ENCODE results near the gene GMPPB. TPM values are rescaled to one million over a fixed set of nuclear protein-coding genes. Genes with fewer than 3 reads are reported as not detected.

Gene GMPPB
- total and polyA plus RNA-seq, 9 of the 15 experiments (the other 6 are each of a cell fraction or from before 2014, with no cell fraction given): 0.53 to 17.4 (median 8.1) TPM

- TF ChIP-seq ZNF197 (CRISPR knock-in tag; IDR thresholded peaks at IDR 0.05; ENCODE audit: low read depth): no peak
- TF ChIP-seq ZNF253 (CRISPR knock-in tag; conservative IDR thresholded peaks at IDR 0.05): no peak
- no peak for TF ChIP-seq HMGXB4 (CRISPR knock-in tag; IDR thresholded peaks at IDR 0.05)
- peak; percentile 94 for TF ChIP-seq RBFOX2 (IDR thresholded peaks at IDR 0.05; ENCODE audit: low read depth, low read length)
- TF ChIP-seq, protein P1, sequence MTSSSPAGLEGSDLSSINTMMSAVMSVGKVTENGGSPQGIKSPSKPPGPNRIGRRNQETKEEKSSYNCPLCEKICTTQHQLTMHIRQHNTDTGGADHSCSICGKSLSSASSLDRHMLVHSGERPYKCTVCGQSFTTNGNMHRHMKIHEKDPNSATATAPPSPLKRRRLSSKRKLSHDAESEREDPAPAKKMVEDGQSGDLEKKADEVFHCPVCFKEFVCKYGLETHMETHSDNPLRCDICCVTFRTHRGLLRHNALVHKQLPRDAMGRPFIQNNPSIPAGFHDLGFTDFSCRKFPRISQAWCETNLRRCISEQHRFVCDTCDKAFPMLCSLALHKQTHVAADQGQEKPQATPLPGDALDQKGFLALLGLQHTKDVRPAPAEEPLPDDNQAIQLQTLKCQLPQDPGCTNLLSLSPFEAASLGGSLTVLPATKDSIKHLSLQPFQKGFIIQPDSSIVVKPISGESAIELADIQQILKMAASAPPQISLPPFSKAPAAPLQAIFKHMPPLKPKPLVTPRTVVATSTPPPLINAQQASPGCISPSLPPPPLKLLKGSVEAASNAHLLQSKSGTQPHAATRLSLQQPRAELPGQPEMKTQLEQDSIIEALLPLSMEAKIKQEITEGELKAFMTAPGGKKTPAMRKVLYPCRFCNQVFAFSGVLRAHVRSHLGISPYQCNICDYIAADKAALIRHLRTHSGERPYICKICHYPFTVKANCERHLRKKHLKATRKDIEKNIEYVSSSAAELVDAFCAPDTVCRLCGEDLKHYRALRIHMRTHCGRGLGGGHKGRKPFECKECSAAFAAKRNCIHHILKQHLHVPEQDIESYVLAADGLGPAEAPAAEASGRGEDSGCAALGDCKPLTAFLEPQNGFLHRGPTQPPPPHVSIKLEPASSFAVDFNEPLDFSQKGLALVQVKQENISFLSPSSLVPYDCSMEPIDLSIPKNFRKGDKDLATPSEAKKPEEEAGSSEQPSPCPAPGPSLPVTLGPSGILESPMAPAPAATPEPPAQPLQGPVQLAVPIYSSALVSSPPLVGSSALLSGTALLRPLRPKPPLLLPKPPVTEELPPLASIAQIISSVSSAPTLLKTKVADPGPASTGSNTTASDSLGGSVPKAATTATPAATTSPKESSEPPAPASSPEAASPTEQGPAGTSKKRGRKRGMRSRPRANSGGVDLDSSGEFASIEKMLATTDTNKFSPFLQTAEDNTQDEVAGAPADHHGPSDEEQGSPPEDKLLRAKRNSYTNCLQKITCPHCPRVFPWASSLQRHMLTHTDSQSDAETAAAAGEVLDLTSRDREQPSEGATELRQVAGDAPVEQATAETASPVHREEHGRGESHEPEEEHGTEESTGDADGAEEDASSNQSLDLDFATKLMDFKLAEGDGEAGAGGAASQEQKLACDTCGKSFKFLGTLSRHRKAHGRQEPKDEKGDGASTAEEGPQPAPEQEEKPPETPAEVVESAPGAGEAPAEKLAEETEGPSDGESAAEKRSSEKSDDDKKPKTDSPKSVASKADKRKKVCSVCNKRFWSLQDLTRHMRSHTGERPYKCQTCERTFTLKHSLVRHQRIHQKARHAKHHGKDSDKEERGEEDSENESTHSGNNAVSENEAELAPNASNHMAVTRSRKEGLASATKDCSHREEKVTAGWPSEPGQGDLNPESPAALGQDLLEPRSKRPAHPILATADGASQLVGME (CRISPR knock-in tag; IDR thresholded peaks at IDR 0.05): no peak
- TF ChIP-seq PRMT5 (CRISPR knock-in tag; IDR thresholded peaks at IDR 0.05): no peak
- TF ChIP-seq ZNF282 (CRISPR knock-in tag; IDR thresholded peaks at IDR 0.05): no peak
- TF ChIP-seq, protein P2, sequence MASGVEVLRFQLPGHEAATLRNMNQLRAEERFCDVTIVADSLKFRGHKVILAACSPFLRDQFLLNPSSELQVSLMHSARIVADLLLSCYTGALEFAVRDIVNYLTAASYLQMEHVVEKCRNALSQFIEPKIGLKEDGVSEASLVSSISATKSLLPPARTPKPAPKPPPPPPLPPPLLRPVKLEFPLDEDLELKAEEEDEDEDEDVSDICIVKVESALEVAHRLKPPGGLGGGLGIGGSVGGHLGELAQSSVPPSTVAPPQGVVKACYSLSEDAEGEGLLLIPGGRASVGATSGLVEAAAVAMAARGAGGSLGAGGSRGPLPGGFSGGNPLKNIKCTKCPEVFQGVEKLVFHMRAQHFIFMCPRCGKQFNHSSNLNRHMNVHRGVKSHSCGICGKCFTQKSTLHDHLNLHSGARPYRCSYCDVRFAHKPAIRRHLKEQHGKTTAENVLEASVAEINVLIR (CRISPR knock-in tag; IDR thresholded peaks at IDR 0.05): peak; percentile 91
- no peak for TF ChIP-seq SMAD3 (CRISPR knock-in tag; conservative IDR thresholded peaks at IDR 0.05)
- TF ChIP-seq KDM2B (CRISPR knock-in tag; IDR thresholded peaks at IDR 0.05): no peak
- TF ChIP-seq ZNF445 (CRISPR knock-in tag; IDR thresholded peaks at IDR 0.05; ENCODE audit: low read depth): no peak
- TF ChIP-seq ZBTB43 (CRISPR knock-in tag; IDR thresholded peaks at IDR 0.05): peak; percentile 87
- TF ChIP-seq ETV6 (IDR thresholded peaks at IDR 0.05; ENCODE audit: borderline replicate concordance in 1 of 2, low read depth in 2 of 2, low read length in 1 of 2): no peak
- TF ChIP-seq ETV6 (CRISPR knock-in tag; IDR thresholded peaks at IDR 0.05; ENCODE audit: borderline replicate concordance): peak; percentile 82; the same call in 1 of the 2 replicates
- TF ChIP-seq CBX1 (IDR thresholded peaks at IDR 0.05; ENCODE audit: low read depth): no peak
- no peak for TF ChIP-seq ZZZ3 (IDR thresholded peaks at IDR 0.05)
- no peak for TF ChIP-seq CBX2 (IDR thresholded peaks at IDR 0.05; ENCODE audit: insufficient read depth, low read length, poor library complexity, severe bottlenecking)
These were observed at the start of gene GMPPB (continued) for GRCh38 chr3:49723628-49724551.

Data from K562 (cell line).